HG03135 (cell line): Measurements from ENCODE around the gene CES3.
A peak's percentile ranks its signal among the peaks of the same experiment; 100 is the strongest.

ENCODE experiments used
- ATAC-seq: cut with Tn5 transposase; IDR thresholded peaks from one replicate; pipeline ENCODE4 v1.9.1; 2021; ENCODE audit warnings: mild to moderate bottlenecking, moderate library complexity; ENCODE audit not compliant: unreplicated experiment

The CES3 gene

GRCh38 chr16:66926171-66926947 is 34.7 kb upstream of the CES3 start:
- no peak for ATAC-seq

GRCh38 chr16:66926961-66927436 is 34.1 kb upstream of the CES3 start:
- no peak for ATAC-seq

- no peak for ATAC-seq
These were observed 33.0 kb upstream of the CES3 start for GRCh38 chr16:66927918-66928649.

- ATAC-seq: no peak
These were observed 32.2 kb upstream of the CES3 start for GRCh38 chr16:66928702-66929388.

GRCh38 chr16:66930189-66930588 is 30.9 kb upstream of the CES3 start:
- ATAC-seq: no peak

GRCh38 chr16:66931665-66932064 is 29.4 kb upstream of the CES3 start:
- no peak for ATAC-seq

GRCh38 chr16:66932076-66932475 is 29.0 kb upstream of the CES3 start:
- ATAC-seq: no peak

GRCh38 chr16:66933776-66934137 is 27.3 kb upstream of the CES3 start:
- ATAC-seq: peak; percentile 14

- ATAC-seq: peak; percentile 66
These were observed 26.8 kb upstream of the CES3 start, which contains the start of gene CIAO2B for GRCh38 chr16:66934138-66934838. TSS of gene CIAO2B (minus strand) at chr16:66934402. CDS start at chr16:66934364, 38 bp downstream.

GRCh38 chr16:66934839-66935313 is 26.2 kb upstream of the CES3 start:
- peak; percentile 4 for ATAC-seq

GRCh38 chr16:66935314-66936011 is 25.6 kb upstream of the CES3 start, which contains the start of gene CES2:
TSS of gene CES2 (plus strand) at chr16:66935516. CDS start at chr16:66935636, 120 bp downstream.
- ATAC-seq: no peak

- ATAC-seq: no peak
These were observed 24.6 kb upstream of the CES3 start for GRCh38 chr16:66936462-66936861.

- no peak for ATAC-seq
These were observed 24.0 kb upstream of the CES3 start for GRCh38 chr16:66936889-66937554.

GRCh38 chr16:66937725-66938337 is 23.2 kb upstream of the CES3 start:
- no peak for ATAC-seq

- no peak for ATAC-seq
These were observed 21.7 kb upstream of the CES3 start for GRCh38 chr16:66939366-66939765.

- no peak for ATAC-seq
These were observed 20.8 kb upstream of the CES3 start for GRCh38 chr16:66940236-66940635.

GRCh38 chr16:66942981-66943380 is 18.1 kb upstream of the CES3 start:
- ATAC-seq: no peak

GRCh38 chr16:66943426-66944053 is 17.5 kb upstream of the CES3 start:
- no peak for ATAC-seq

- ATAC-seq: no peak
These were observed 17.0 kb upstream of the CES3 start for GRCh38 chr16:66944054-66944441.
